WTC11 (cell line): ENCODE data around the gene FES. TPM values are rescaled to one million over a fixed set of nuclear protein-coding genes. Genes with fewer than 3 reads are reported as not detected.

ENCODE experiments used
- ATAC-seq: fragments of 200-7000 bp; cut with Tn5 transposase; 2 replicates; pipeline ENCODE4 v1.10.0; 2021; ENCODE audit warnings: mild to moderate bottlenecking, moderate library complexity
- CTCF ChIA-PET: fragments of 300-600 bp; sonication (Branson Sonifier 250); formaldehyde crosslinking; loops from one replicate; lab custom pipeline; 2021; ENCODE audit warnings: antibody characterized with exemption; lab: Charles Lee
- POLR2A ChIA-PET: fragments of 350-600 bp; sonication (Branson Sonifier 250); formaldehyde crosslinking; loops from one replicate; lab custom pipeline; 2021; ENCODE audit warnings: antibody characterized with exemption; lab: Charles Lee
- DNase-seq: peaks from one replicate; pipeline ENCODE4 v3.0.0; 2021; ENCODE audit warnings: low spot score
- H3K27ac Mint-ChIP-seq: 2 replicates; pipeline ENCODE4 v1.8.0; 2021; ENCODE audit warnings: mixed read lengths
- H3K27me3 Mint-ChIP-seq: 2 replicates; pipeline ENCODE4 v1.8.0; 2021; ENCODE audit warnings: low read depth, mild to moderate bottlenecking, moderate library complexity, mixed read lengths
- H3K36me3 Mint-ChIP-seq: 2 replicates; pipeline ENCODE4 v1.8.0; 2021; ENCODE audit warnings: mixed read lengths
- H3K4me1 Mint-ChIP-seq: 2 replicates; pipeline ENCODE4 v1.8.0; 2022; ENCODE audit warnings: mixed read lengths
- H3K4me3 Mint-ChIP-seq: 2 replicates; pipeline ENCODE4 v1.8.0; 2021; ENCODE audit warnings: mild to moderate bottlenecking, moderate library complexity, mixed read lengths
- H3K9me3 Mint-ChIP-seq: 2 replicates; pipeline ENCODE4 v1.8.0; 2021; ENCODE audit warnings: mixed read lengths
- CREB1 ChIP-seq: sonication (generic); formaldehyde crosslinking; IDR thresholded peaks from 2 replicates; pipeline ENCODE4 v1.8.0; 2023; ENCODE audit warnings: mild to moderate bottlenecking, missing genetic modification reagents
- EMX1 ChIP-seq: fragments of 250-450 bp; sonication (Bioruptor Pico); IDR thresholded peaks from 2 replicates; pipeline ENCODE4 v1.8.0; 2021; ENCODE audit warnings: mild to moderate bottlenecking
- FOXK1 ChIP-seq: sonication (generic); formaldehyde crosslinking; IDR thresholded peaks from 2 replicates; pipeline ENCODE4 v1.8.0; 2022; ENCODE audit warnings: mild to moderate bottlenecking, moderate library complexity, missing genetic modification reagents
- GRHL2 ChIP-seq: fragments of 250-450 bp; sonication (Bioruptor Pico); IDR thresholded peaks from 2 replicates; pipeline ENCODE4 v1.8.0; 2022; ENCODE audit warnings: mild to moderate bottlenecking, moderate library complexity; ENCODE audit not compliant: insufficient replicate concordance, severe bottlenecking
- GTF2I ChIP-seq: fragments of 250-450 bp; sonication (Bioruptor Pico); conservative IDR thresholded peaks from 2 replicates; pipeline ENCODE4 v1.4.0; 2021; ENCODE audit warnings: mild to moderate bottlenecking
- IRF2 ChIP-seq: sonication (generic); formaldehyde crosslinking; IDR thresholded peaks from 2 replicates; pipeline ENCODE4 v1.8.0; 2022; ENCODE audit warnings: low read depth, missing genetic modification reagents, borderline replicate concordance
- NFE2L1 ChIP-seq: sonication (generic); formaldehyde crosslinking; IDR thresholded peaks from 2 replicates; pipeline ENCODE4 v1.8.1; 2023; ENCODE audit warnings: missing genetic modification reagents
- NFYB ChIP-seq: sonication (generic); formaldehyde crosslinking; conservative IDR thresholded peaks from 2 replicates; pipeline ENCODE4 v1.8.0; 2022; ENCODE audit warnings: low read depth, missing genetic modification reagents
- NR3C1 ChIP-seq: sonication (generic); formaldehyde crosslinking; conservative IDR thresholded peaks from 2 replicates; pipeline ENCODE4 v1.8.1; 2023; ENCODE audit warnings: low read depth, mild to moderate bottlenecking, missing genetic modification reagents
- OVOL2 ChIP-seq: fragments of 250-450 bp; sonication (Bioruptor Pico); IDR thresholded peaks from 2 replicates; pipeline ENCODE4 v1.9.0; 2021; ENCODE audit warnings: mild to moderate bottlenecking, borderline replicate concordance
- SOX15 ChIP-seq: fragments of 250-450 bp; sonication (Bioruptor Pico); IDR thresholded peaks from 2 replicates; pipeline ENCODE4 v1.9.0; 2021; ENCODE audit warnings: mild to moderate bottlenecking
- SP1 ChIP-seq: sonication (generic); formaldehyde crosslinking; conservative IDR thresholded peaks from 2 replicates; pipeline ENCODE4 v1.8.1; 2022; ENCODE audit warnings: missing genetic modification reagents
- USF2 ChIP-seq: sonication (generic); formaldehyde crosslinking; IDR thresholded peaks from 2 replicates; pipeline ENCODE4 v1.8.1; 2023; ENCODE audit warnings: mild to moderate bottlenecking, missing genetic modification reagents, moderate library complexity
- ZNF121 ChIP-seq: sonication (generic); formaldehyde crosslinking; IDR thresholded peaks from 2 replicates; pipeline ENCODE4 v1.8.0; 2023; ENCODE audit warnings: missing genetic modification reagents
- ZNF219 ChIP-seq: sonication (generic); formaldehyde crosslinking; IDR thresholded peaks from 2 replicates; pipeline ENCODE4 v1.8.0; 2023; ENCODE audit warnings: missing genetic modification reagents, mild to moderate bottlenecking, borderline replicate concordance
- ZNF396 ChIP-seq: fragments of 250-450 bp; sonication (Bioruptor Pico); IDR thresholded peaks from 2 replicates; pipeline ENCODE4 v1.8.0; 2021; ENCODE audit warnings: mild to moderate bottlenecking, moderate library complexity, borderline replicate concordance
- ZNF416 ChIP-seq: fragments of 250-450 bp; sonication (Bioruptor Pico); IDR thresholded peaks from 2 replicates; pipeline ENCODE4 v1.9.0; 2021; ENCODE audit warnings: mild to moderate bottlenecking, inconsistent platforms
- total RNA-seq: library from RNA; stranded (reverse); gene quantifications from 3 replicates; pipeline ENCODE4 v1.2.3, GENCODE V29; 2021
- TF ChIP-seq, protein P1 (sequence below): sonication (generic); formaldehyde crosslinking; IDR thresholded peaks from 2 replicates; pipeline ENCODE4 v1.8.1; 2023; ENCODE audit warnings: mild to moderate bottlenecking, missing genetic modification reagents, moderate library complexity
- TF ChIP-seq, protein P2 (sequence below): sonication (generic); formaldehyde crosslinking; conservative IDR thresholded peaks from 2 replicates; pipeline ENCODE4 v1.8.1; 2023; ENCODE audit warnings: mild to moderate bottlenecking, low read depth, missing genetic modification reagents, moderate library complexity
- TF ChIP-seq, protein P3 (sequence below): sonication (generic); formaldehyde crosslinking; IDR thresholded peaks from 2 replicates; pipeline ENCODE4 v1.8.0; 2022; ENCODE audit warnings: mild to moderate bottlenecking, missing genetic modification reagents
- TF ChIP-seq, protein P4 (sequence below): fragments of 250-450 bp; sonication (Bioruptor Pico); IDR thresholded peaks from 2 replicates; pipeline ENCODE4 v1.9.0; 2021; ENCODE audit warnings: mild to moderate bottlenecking
- TF ChIP-seq, protein P5 (sequence below): fragments of 200-600 bp; IDR thresholded peaks from 2 replicates; pipeline ENCODE4 v1.8.0; 2022; ENCODE audit warnings: antibody characterized with exemption
- TF ChIP-seq, protein P6 (sequence below): sonication (generic); formaldehyde crosslinking; IDR thresholded peaks from 2 replicates; pipeline ENCODE4 v1.8.0; 2023; ENCODE audit warnings: missing genetic modification reagents
- TF ChIP-seq, protein P7 (sequence below): sonication (generic); formaldehyde crosslinking; IDR thresholded peaks from 2 replicates; pipeline ENCODE4 v1.8.0; 2022; ENCODE audit warnings: missing genetic modification reagents

Gene FES
- total RNA-seq, 1 experiment from 2014 or later, result 10.0 TPM

- TF ChIP-seq, protein P1, sequence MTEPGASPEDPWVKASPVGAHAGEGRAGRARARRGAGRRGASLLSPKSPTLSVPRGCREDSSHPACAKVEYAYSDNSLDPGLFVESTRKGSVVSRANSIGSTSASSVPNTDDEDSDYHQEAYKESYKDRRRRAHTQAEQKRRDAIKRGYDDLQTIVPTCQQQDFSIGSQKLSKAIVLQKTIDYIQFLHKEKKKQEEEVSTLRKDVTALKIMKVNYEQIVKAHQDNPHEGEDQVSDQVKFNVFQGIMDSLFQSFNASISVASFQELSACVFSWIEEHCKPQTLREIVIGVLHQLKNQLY (CRISPR knock-in tag), result no peak
- TF ChIP-seq NFE2L1 (CRISPR knock-in tag) (no peak), SP1 (0 out of 2 replicates have a peak, but pooled peaks have one; percentile 15), FOXK1 (CRISPR knock-in tag) (peak; percentile 16; the same call in 1 of the 2 replicates), ZNF416 (CRISPR knock-in tag) (no peak)
- TF ChIP-seq, protein P2, sequence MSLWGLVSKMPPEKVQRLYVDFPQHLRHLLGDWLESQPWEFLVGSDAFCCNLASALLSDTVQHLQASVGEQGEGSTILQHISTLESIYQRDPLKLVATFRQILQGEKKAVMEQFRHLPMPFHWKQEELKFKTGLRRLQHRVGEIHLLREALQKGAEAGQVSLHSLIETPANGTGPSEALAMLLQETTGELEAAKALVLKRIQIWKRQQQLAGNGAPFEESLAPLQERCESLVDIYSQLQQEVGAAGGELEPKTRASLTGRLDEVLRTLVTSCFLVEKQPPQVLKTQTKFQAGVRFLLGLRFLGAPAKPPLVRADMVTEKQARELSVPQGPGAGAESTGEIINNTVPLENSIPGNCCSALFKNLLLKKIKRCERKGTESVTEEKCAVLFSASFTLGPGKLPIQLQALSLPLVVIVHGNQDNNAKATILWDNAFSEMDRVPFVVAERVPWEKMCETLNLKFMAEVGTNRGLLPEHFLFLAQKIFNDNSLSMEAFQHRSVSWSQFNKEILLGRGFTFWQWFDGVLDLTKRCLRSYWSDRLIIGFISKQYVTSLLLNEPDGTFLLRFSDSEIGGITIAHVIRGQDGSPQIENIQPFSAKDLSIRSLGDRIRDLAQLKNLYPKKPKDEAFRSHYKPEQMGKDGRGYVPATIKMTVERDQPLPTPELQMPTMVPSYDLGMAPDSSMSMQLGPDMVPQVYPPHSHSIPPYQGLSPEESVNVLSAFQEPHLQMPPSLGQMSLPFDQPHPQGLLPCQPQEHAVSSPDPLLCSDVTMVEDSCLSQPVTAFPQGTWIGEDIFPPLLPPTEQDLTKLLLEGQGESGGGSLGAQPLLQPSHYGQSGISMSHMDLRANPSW (CRISPR knock-in tag), result no peak
- TF ChIP-seq, protein P3, sequence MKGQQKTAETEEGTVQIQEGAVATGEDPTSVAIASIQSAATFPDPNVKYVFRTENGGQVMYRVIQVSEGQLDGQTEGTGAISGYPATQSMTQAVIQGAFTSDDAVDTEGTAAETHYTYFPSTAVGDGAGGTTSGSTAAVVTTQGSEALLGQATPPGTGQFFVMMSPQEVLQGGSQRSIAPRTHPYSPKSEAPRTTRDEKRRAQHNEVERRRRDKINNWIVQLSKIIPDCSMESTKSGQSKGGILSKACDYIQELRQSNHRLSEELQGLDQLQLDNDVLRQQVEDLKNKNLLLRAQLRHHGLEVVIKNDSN, result no peak
- TF ChIP-seq, protein P4, sequence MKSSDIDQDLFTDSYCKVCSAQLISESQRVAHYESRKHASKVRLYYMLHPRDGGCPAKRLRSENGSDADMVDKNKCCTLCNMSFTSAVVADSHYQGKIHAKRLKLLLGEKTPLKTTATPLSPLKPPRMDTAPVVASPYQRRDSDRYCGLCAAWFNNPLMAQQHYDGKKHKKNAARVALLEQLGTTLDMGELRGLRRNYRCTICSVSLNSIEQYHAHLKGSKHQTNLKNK, result no peak
Observed at GRCh38 chr15:90883976-90884718, at the start of gene FES (continued).

DNA sequence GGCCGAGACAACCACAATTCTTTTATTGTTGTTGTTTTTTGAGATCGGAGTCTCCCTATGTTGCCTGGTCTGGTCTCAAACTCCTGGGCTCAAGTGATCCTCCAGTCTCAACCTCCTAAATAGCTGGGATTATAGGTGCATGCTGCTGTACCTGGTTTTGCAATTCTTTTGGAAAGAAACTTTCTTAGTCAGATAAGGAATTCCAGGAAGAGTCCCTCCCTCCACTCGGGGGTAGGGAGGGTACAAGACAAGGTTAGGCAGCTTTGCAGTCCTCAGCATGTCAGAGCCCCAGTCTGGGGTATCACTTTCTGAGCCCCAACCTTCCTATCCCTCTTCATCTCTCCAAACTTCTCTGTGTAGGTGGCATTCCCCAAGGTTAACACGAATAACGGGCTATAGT is 49.7 kb upstream of the FES start:
- ChIA-PET CTCF (interaction anchor here (1.0 to 1.4 kb wide), 2 partner anchors 51 to 97 kb away, joined by 3 to 4 read pairs; partner anchors contain the start of gene HDDC3), POLR2A (no interaction called here)
- no peaks in the 10 kb centered on the region for H3K27me3 Mint-ChIP-seq
- ATAC-seq (no peak), DNase-seq (no peak)
- no peaks in the 10 kb centered on the region for H3K9me3 Mint-ChIP-seq
- H3K4me3 Mint-ChIP-seq, result no peak overlapping the region
- peaks cover 41% of the 10 kb centered on the region for H3K4me1 Mint-ChIP-seq
- no peaks in the 10 kb centered on the region for H3K36me3 Mint-ChIP-seq
- no peak overlapping the region for H3K27ac Mint-ChIP-seq
- no peak for TF ChIP-seq ZNF396
- no peak for TF ChIP-seq NR3C1 (CRISPR knock-in tag)
- TF ChIP-seq GRHL2 (CRISPR knock-in tag), result no peak
- no peak for TF ChIP-seq SOX15
- TF ChIP-seq EMX1 (CRISPR knock-in tag), result no peak
- TF ChIP-seq GTF2I (CRISPR knock-in tag), result no peak
- TF ChIP-seq ZNF121 (CRISPR knock-in tag), result no peak
- TF ChIP-seq, protein P5, sequence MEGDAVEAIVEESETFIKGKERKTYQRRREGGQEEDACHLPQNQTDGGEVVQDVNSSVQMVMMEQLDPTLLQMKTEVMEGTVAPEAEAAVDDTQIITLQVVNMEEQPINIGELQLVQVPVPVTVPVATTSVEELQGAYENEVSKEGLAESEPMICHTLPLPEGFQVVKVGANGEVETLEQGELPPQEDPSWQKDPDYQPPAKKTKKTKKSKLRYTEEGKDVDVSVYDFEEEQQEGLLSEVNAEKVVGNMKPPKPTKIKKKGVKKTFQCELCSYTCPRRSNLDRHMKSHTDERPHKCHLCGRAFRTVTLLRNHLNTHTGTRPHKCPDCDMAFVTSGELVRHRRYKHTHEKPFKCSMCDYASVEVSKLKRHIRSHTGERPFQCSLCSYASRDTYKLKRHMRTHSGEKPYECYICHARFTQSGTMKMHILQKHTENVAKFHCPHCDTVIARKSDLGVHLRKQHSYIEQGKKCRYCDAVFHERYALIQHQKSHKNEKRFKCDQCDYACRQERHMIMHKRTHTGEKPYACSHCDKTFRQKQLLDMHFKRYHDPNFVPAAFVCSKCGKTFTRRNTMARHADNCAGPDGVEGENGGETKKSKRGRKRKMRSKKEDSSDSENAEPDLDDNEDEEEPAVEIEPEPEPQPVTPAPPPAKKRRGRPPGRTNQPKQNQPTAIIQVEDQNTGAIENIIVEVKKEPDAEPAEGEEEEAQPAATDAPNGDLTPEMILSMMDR, result no peak
- TF ChIP-seq ZNF219, result no peak
- no peak for TF ChIP-seq NFE2L1 (CRISPR knock-in tag)
- TF ChIP-seq, protein P6, sequence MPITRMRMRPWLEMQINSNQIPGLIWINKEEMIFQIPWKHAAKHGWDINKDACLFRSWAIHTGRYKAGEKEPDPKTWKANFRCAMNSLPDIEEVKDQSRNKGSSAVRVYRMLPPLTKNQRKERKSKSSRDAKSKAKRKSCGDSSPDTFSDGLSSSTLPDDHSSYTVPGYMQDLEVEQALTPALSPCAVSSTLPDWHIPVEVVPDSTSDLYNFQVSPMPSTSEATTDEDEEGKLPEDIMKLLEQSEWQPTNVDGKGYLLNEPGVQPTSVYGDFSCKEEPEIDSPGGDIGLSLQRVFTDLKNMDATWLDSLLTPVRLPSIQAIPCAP, result no peak
- TF ChIP-seq, protein P3, result no peak
- no peak for TF ChIP-seq IRF2 (CRISPR knock-in tag)
- no peak for TF ChIP-seq NFYB (CRISPR knock-in tag)
- no peak for TF ChIP-seq USF2 (CRISPR knock-in tag)
- no peak for TF ChIP-seq OVOL2 (CRISPR knock-in tag)
- TF ChIP-seq, protein P7, sequence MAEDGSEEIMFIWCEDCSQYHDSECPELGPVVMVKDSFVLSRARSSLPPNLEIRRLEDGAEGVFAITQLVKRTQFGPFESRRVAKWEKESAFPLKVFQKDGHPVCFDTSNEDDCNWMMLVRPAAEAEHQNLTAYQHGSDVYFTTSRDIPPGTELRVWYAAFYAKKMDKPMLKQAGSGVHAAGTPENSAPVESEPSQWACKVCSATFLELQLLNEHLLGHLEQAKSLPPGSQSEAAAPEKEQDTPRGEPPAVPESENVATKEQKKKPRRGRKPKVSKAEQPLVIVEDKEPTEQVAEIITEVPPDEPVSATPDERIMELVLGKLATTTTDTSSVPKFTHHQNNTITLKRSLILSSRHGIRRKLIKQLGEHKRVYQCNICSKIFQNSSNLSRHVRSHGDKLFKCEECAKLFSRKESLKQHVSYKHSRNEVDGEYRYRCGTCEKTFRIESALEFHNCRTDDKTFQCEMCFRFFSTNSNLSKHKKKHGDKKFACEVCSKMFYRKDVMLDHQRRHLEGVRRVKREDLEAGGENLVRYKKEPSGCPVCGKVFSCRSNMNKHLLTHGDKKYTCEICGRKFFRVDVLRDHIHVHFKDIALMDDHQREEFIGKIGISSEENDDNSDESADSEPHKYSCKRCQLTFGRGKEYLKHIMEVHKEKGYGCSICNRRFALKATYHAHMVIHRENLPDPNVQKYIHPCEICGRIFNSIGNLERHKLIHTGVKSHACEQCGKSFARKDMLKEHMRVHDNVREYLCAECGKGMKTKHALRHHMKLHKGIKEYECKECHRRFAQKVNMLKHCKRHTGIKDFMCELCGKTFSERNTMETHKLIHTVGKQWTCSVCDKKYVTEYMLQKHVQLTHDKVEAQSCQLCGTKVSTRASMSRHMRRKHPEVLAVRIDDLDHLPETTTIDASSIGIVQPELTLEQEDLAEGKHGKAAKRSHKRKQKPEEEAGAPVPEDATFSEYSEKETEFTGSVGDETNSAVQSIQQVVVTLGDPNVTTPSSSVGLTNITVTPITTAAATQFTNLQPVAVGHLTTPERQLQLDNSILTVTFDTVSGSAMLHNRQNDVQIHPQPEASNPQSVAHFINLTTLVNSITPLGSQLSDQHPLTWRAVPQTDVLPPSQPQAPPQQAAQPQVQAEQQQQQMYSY (CRISPR knock-in tag), result no peak
- no peak for TF ChIP-seq CREB1 (CRISPR knock-in tag)
